Measurements from ENCODE around the gene FOSB.
A peak's percentile ranks its signal among the peaks of the same experiment; 100 is the strongest.

The FOSB gene

DNA sequence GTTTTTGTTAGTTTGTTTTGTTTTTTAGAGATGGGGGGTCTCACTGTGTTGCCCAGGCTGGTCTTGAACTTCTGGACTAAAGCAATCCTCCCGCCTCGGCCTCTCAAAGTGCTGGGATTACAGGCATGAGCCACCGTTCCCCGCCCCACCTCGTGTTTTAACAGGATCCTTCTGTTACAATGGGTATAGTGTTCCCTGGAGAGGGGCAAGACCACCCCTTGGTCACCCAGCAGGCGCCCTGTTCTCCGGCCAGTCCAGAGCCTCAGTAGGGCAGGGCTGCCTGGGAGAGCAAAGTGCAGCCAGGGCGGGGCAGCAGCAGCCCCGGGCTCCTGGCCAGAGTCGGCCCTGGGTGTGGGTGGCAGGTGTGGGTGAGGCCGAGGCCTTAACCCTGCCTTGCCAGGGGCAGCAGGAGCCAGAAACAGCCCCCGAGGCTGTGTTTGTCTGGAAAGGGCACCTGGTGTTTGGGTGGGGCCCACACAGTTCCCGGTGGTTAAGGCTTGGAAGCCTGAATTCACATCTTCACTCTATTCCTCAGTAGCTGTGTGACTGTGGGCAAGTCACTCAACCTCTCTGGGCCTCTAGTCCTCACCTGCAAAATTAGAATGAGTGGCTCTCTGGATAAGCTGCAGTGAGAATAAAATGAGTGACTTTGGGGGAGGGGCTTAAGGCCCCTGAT, 46.7 kb downstream of the FOSB start:
- in situ Hi-C loops (cut with MboI; ENCODE audit: low pct_unique_long_range_greater_than_20kb, low sequenced_read_pairs), result no loop called here

DNA sequence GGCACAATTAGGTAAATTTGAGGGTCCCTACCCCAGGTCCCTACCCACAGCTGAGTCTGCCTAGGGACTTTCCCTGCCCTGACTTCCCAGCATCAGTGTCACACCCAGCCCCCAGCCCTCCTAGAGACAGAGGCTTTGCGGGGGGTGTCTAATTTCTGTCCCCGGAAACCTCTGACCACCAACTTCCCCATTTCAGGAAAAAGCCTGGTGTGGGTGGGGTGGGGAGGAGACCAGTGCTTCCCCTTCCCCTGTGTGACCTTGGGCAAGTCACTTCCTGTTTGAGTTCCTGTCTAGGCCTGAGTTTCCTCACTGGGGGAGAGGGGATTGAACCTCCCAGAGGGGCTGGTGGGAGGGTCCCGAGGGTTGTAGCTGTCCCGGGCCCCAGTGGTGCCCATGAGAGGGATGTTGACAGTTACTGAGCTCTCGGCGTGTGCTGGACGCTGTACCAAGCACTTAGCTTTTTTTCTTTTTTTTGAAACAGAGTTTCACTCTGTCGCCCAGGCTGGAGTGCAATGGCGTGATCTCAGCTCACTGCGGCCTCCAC, 47.4 kb downstream of the FOSB start:
- DNase-seq, result peak; percentile 95

More for the DNA sequence above, 46.7 kb downstream of the FOSB start:
- DNase-seq, result no peak

DNA sequence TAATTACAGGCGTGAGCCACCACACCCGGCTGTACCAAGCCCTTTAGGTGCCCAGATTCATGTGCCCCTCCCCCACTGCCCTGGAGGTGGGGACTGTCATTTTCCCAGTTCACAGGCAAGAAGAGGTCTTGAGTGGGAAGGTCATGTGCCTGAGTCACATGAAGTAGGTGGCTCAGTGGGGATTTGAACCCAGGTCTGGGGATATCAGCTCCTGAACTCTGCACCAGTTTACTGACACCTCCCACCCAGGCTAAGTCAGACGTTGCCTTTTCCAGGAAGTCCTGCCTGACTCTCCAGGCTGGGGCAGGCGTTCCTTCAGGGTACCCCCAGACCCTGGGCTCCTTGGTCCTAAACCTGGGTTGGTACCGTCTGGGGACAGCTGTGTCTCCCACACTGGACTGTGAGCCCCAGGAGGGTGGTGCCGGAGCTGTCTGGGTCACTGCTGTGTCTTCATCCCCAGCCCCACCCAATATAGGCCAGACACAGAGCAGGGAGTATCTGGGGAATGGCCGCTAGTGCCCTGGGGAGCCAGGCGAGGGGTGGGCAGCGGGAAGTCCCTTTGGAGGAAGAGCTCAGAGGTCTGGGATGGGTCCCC, 48.1 kb downstream of the FOSB start:
- DNase-seq, result no peak
- in situ Hi-C loops (cut with MboI; ENCODE audit: low pct_unique_long_range_greater_than_20kb, low sequenced_read_pairs), result no loop called here

More for the DNA sequence above, 47.4 kb downstream of the FOSB start:
- in situ Hi-C loops (cut with MboI; ENCODE audit: low pct_unique_long_range_greater_than_20kb, low sequenced_read_pairs), result no loop called here

DNA sequence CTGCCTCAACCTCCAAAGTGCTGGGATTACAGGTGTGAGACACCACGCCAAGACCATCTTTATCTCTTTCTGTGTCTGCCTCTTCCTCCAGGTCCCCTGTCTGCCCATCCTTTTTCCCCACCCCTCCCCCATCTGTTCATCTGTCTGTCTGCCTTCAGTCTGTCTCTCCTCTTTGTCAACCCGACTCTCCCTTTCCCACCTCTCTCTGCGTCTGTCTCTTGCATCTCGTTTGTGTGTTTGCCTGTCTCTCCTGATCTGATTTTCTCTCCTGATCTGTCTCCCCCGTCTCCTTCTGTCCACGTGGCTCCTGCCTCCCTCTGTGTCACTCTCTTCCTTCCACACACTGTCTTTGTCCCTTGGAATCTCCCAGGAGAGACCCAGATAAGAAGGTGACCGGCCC, 49.4 kb downstream of the FOSB start:
- no peak for DNase-seq

DNA sequence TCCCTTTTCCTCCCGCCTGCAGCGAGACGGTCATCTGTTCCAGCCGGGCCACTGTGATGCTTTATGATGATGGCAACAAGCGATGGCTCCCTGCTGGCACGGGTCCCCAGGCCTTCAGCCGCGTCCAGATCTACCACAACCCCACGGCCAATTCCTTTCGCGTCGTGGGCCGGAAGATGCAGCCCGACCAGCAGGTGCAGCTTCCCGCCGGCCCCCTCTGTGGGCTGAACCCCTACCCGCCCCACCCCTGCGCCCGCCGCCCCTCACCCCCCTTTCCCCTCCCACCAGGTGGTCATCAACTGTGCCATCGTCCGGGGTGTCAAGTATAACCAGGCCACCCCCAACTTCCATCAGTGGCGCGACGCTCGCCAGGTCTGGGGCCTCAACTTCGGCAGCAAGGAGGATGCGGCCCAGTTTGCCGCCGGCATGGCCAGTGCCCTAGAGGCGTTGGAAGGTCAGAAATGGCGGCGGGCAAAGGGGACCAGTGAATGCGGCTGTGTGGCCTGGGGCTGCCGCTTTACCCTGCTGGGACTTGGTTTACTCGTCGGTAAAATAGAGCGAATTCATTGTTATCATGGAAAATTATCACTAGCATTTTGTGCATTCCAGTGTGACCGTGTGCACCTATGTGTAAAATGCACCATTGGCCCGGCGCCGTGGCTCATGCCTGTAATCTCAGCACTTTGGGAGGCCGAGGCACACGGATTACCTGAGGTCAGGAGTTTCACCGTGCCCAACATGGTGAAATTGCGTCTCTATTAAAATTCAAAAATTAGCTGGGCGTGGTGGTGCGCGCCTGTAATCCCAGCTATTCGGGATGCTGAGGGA, 50.1 kb downstream of the FOSB start:
- no peak for DNase-seq
- in situ Hi-C loops (cut with MboI; ENCODE audit: low pct_unique_long_range_greater_than_20kb, low sequenced_read_pairs), result no loop called here

More for the DNA sequence above, 49.4 kb downstream of the FOSB start:
- in situ Hi-C loops (cut with MboI; ENCODE audit: low pct_unique_long_range_greater_than_20kb, low sequenced_read_pairs), result no loop called here

DNA sequence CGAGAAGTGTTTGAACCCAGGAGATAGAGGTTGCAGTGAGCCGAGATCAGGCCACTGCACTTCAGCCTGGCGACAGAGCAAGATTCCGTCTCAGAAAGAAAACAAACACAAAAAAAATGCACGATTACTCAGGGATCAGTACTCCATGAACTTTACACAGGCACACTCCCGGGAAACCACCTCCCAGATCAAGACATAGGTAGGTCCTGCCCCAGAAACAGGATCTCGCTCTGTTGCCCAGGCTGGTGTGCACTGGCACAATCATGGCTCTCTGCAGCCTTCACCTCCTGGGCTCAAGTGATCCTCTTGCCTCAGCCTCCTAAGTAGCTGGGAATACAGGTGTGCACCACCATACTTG, 50.7 kb downstream of the FOSB start:
- no peak for DNase-seq
- in situ Hi-C loops (cut with MboI; ENCODE audit: low pct_unique_long_range_greater_than_20kb, low sequenced_read_pairs), result no loop called here

DNA sequence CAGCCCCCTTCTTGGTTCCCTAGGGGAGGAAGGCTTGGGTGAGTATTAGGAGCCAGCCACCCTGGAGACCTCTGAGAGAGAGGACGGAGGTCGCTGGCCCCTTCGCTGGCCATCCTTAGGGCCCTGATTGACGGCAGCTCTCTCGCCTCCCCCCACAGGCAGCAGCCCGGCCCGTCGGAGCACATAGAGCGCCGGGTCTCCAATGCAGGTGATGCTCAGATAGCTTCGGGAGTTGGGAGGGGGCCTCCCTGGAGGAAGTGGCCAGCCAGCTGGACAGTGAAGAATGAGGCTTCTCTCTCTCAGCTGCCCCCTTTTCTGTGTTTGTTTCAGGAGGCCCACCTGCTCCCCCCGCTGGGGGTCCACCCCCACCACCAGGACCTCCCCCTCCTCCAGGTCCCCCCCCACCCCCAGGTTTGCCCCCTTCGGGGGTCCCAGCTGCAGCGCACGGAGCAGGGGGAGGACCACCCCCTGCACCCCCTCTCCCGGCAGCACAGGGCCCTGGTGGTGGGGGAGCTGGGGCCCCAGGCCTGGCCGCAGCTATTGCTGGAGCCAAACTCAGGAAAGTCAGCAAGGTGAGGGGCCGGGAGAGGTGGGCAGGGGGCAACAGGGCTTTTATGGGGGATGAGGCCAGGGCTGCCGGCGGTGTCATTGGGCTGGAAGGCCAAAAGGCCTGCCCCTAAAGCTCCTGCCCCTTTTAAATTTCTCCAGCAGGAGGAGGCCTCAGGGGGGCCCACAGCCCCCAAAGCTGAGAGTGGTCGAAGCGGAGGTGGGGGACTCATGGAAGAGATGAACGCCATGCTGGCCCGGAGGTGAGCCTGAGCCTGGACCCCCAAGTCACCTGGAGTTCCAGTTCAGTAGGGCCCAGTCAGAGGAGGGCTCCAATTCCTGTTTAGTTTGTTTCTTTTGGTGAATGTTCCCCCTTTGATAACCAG, 54.5 kb downstream of the FOSB start:
- in situ Hi-C loops (cut with MboI; ENCODE audit: low pct_unique_long_range_greater_than_20kb, low sequenced_read_pairs), result no loop called here
- DNase-seq, result no peak

DNA sequence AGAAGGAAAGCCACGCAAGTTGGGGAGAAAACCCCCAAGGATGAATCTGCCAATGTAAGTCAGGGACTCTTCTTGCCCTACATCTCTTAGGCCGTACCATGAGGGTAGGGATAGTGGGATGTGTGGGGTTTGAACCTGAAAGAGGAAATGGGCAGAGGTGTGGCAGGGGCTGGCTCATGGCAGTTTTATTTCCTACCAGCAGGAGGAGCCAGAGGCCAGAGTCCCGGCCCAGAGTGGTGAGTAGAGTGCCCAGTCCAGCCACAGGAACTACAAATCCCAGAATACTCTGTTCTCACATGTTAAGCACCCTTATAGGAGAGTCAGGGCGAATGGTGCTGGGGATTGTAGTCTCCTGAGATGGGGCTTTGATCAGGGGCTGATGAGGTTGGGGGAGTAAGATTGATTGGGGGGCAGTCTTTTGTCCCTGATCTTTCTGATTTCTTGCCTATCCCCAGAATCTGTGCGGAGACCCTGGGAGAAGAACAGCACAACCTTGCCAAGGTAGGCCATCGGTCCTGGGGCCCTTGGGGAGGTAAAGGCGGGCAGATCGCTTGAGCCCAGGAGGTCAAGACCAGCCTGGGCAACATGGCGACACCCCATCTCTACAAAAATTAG, 56.0 kb downstream of the FOSB start:
- in situ Hi-C loops (cut with MboI; ENCODE audit: low pct_unique_long_range_greater_than_20kb, low sequenced_read_pairs), result no loop called here
- peak; percentile 96 for DNase-seq

DNA sequence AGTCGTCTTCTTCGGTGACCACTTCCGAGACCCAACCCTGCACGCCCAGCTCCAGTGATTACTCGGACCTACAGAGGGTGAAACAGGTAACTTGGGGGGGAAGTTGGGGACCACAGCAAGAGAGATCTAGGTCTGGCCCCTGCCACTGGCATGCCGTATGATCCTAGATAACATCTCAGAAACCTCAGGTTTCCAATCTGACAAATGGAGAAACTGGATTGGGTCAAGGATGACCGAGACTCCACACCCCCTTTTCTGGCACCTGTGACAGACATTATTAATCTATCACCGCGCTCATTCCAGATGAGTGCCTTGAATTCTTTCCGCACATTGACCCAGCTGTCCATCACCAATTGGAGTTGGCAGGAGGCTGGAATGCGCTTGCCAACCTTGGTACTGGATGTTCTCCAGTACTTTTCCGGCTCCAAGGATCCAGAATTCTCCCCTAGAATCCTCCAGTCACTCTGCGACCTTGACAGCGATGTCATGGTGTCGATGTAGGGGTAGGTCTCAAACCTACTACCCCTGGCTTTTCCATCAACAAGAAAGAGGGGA, 56.9 kb downstream of the FOSB start:
- in situ Hi-C loops (cut with MboI; ENCODE audit: low pct_unique_long_range_greater_than_20kb, low sequenced_read_pairs), result no loop called here
- no peak for DNase-seq

All from KBM-7 (cell line).